Endothelial cell of umbilical vein (primary cell): ENCODE measurements around the gene DBNL. TPM values are rescaled to one million over a fixed set of nuclear protein-coding genes. Genes with fewer than 3 reads are reported as not detected.

Experiments used
- BruUV-seq: library from RNA; stranded (reverse); fragments of 400-500 nt; replicated peaks from 2 replicates; lab custom pipeline; 2021; lab: Mats Ljungman, UMichigan
- CTCF ChIA-PET: fragments of 300-600, 350-600 bp; sonication (Branson Sonifier 250); formaldehyde crosslinking; loops from one replicate; lab custom pipeline; 2021; ENCODE audit warnings: antibody characterized with exemption, inconsistent platforms; lab: Charles Lee
- POLR2A ChIA-PET: fragments of 300-600, 350-600 bp; sonication (Branson Sonifier 250); formaldehyde crosslinking; loops from one replicate; lab custom pipeline; 2021; ENCODE audit warnings: antibody characterized with exemption, inconsistent platforms; lab: Charles Lee
- DNase-seq: peaks from one replicate; pipeline ENCODE4 v3.0.0-alpha.2; 2011; ENCODE audit warnings: low read depth, low spot score
- FAIRE-seq: peaks from 2 replicates; lab custom pipeline; 2011; peaks lifted over from hg19 to GRCh38; lab: Jason Lieb, UNC
- H2AFZ ChIP-seq: 2 replicates; pipeline ENCODE4 v1.6.0; 2012; ENCODE audit warnings: low read depth, low read length, control low read depth, inconsistent platforms
- H3K27ac ChIP-seq: 2 replicates; pipeline ENCODE4 v1.5.1; 2011; ENCODE audit warnings: low read depth, mild to moderate bottlenecking, control low read depth, low read length, moderate library complexity; ENCODE audit not compliant: insufficient read depth
- H3K27me3 ChIP-seq, 2 experiments: 2 replicates each; pipeline versions ENCODE4 v1.6.0 to v1.6.1; 2011; ENCODE audit warnings: low read length in 2 of 2, mixed read lengths in 1 of 2; ENCODE audit not compliant: control insufficient read depth in 2 of 2, insufficient read depth in 2 of 2
- H3K36me3 ChIP-seq, 2 experiments: 2 replicates in 1 of 2; 3 replicates in 1 of 2; pipeline ENCODE4 v1.5.1; 2011; ENCODE audit warnings: low read length in 2 of 2, mild to moderate bottlenecking in 1 of 2, moderate library complexity in 1 of 2; ENCODE audit not compliant: control insufficient read depth in 2 of 2, insufficient read depth in 2 of 2; ENCODE audit errors: extremely low read depth in 1 of 2
- H3K4me1 ChIP-seq: 3 replicates; pipeline ENCODE4 v1.5.1; 2011; ENCODE audit warnings: mild to moderate bottlenecking, low read length; ENCODE audit not compliant: control insufficient read depth, insufficient read depth; ENCODE audit errors: extremely low read depth
- H3K4me2 ChIP-seq: 2 replicates; pipeline ENCODE4 v1.6.1; 2011; ENCODE audit warnings: low read length, control low read depth, mixed read lengths; ENCODE audit not compliant: insufficient read depth
- H3K4me3 ChIP-seq, 3 experiments: fragments of 200-600 bp in 1 of 3; sonication (generic), shearing (Covaris generic) in 1 of 3; replicated peaks in 1 of 3; 2 replicates each; pipeline ENCODE4 v1.5.1; 2011 to 2016; ENCODE audit warnings: control low read depth in 3 of 3, low read length in 3 of 3, mild to moderate bottlenecking in 2 of 3, inconsistent platforms in 1 of 3, low read depth in 1 of 3, moderate library complexity in 1 of 3; ENCODE audit not compliant: insufficient read depth in 1 of 3
- H3K79me2 ChIP-seq: 2 replicates; pipeline ENCODE4 v1.6.0; 2012; ENCODE audit warnings: low read length, inconsistent platforms; ENCODE audit not compliant: control insufficient read depth, insufficient read depth
- H3K9ac ChIP-seq: replicated peaks from 2 replicates; pipeline ENCODE3; 2011; ENCODE audit warnings: low read length, control low read depth; ENCODE audit not compliant: insufficient read depth; ENCODE audit errors: extremely low read depth
- H3K9me1 ChIP-seq: replicated peaks from 3 replicates; pipeline ENCODE4 v1.6.0; 2011; ENCODE audit warnings: mild to moderate bottlenecking, low read length; ENCODE audit not compliant: control insufficient read depth, insufficient read depth; ENCODE audit errors: extremely low read depth
- H3K9me3 ChIP-seq: replicated peaks from 2 replicates; pipeline ENCODE4 v1.5.1; 2012; ENCODE audit warnings: low read length, inconsistent platforms; ENCODE audit not compliant: control insufficient read depth, insufficient read depth
- H4K20me1 ChIP-seq: replicated peaks from 2 replicates; pipeline ENCODE3; 2011; ENCODE audit warnings: mild to moderate bottlenecking, low read length; ENCODE audit not compliant: control insufficient read depth, insufficient read depth; ENCODE audit errors: extremely low read depth
- EZH2 ChIP-seq: IDR thresholded peaks from 2 replicates; pipeline ENCODE4 v1.6.1; 2012; ENCODE audit warnings: borderline replicate concordance, low read depth, mild to moderate bottlenecking, moderate library complexity, low read length, inconsistent platforms; ENCODE audit not compliant: severe bottlenecking
- FOS ChIP-seq: IDR thresholded peaks from 2 replicates; pipeline ENCODE4 v1.6.1; 2011; ENCODE audit warnings: mild to moderate bottlenecking, low read length, moderate library complexity, borderline replicate concordance; ENCODE audit not compliant: insufficient read depth
- GATA2 ChIP-seq: IDR thresholded peaks from 2 replicates; pipeline ENCODE4 v1.7.0; 2011; ENCODE audit warnings: low read depth, mild to moderate bottlenecking, moderate library complexity, mixed read lengths, low read length; ENCODE audit not compliant: insufficient read length, insufficient read depth
- JUN ChIP-seq: IDR thresholded peaks from 2 replicates; pipeline ENCODE4 v1.6.1; 2011; ENCODE audit warnings: borderline replicate concordance, low read depth; ENCODE audit not compliant: insufficient read length, insufficient read depth
- MYC ChIP-seq: IDR thresholded peaks from one replicate; pipeline ENCODE4 v1.6.1; 2011; ENCODE audit warnings: mild to moderate bottlenecking, low read depth, low read length
- POLR2A ChIP-seq: IDR thresholded peaks from 2 replicates; pipeline ENCODE4 v1.6.1; 2012; ENCODE audit warnings: low read depth, mild to moderate bottlenecking, control low read depth, low read length
- POLR2AphosphoS5 ChIP-seq: IDR thresholded peaks from 2 replicates; pipeline ENCODE4 v1.6.1; 2012; ENCODE audit warnings: low read depth, mild to moderate bottlenecking, control low read depth, low read length, moderate library complexity; ENCODE audit not compliant: insufficient read depth
- dilution Hi-C: fragments of 300-500 bp; cut with MboI; formaldehyde crosslinking; loops from one replicate; pipeline ENCODE4 v1.15.0; 2019; ENCODE audit warnings: low sequenced_read_pairs; ENCODE audit not compliant: extremely low pct_ligation_motif_present
- intact Hi-C: fragments of 100-400 bp; cut with micrococcal nuclease; formaldehyde crosslinking; loops from one replicate; pipeline ENCODE4 v1.10.0; 2022
- polyA plus RNA-seq, 4 experiments: library from polyadenylated mRNA; depleted of rRNA in 3 of 4; stranded (reverse) in 3 of 4; unstranded in 1 of 4; fragments of >200 nt; gene quantifications; 2 replicates each; pipeline versions ENCODE4 v1.2.1 to v1.2.3, GENCODE V29; 2011 to 2012; ENCODE audit warnings: missing spikeins in 1 of 4
- total RNA-seq: library from RNA; stranded (reverse); gene quantifications from 2 replicates; pipeline ENCODE4 v1.2.3, GENCODE V29; 2021
- TF ChIP-seq, protein P1 (sequence below): IDR thresholded peaks from 2 replicates; pipeline ENCODE4 v1.6.1; 2011; ENCODE audit not compliant: insufficient read depth, insufficient read length
- TF ChIP-seq, protein P2 (sequence below), 2 donors: IDR thresholded peaks; 1 replicate in 1 of 2; 2 replicates in 1 of 2; pipeline ENCODE4 v1.5.1; 2011; ENCODE audit warnings: low read length in 2 of 2, mild to moderate bottlenecking in 2 of 2, moderate library complexity in 2 of 2, control low read depth in 1 of 2, inconsistent platforms in 1 of 2, low read depth in 1 of 2; ENCODE audit not compliant: insufficient read depth in 1 of 2; ENCODE audit errors: extremely low read depth in 1 of 2

Gene DBNL
- total and polyA plus RNA-seq, 2 donors (not counting 3 experiments of a cell fraction or from before 2014, with no cell fraction given): 94.0 to 123 TPM

DNA sequence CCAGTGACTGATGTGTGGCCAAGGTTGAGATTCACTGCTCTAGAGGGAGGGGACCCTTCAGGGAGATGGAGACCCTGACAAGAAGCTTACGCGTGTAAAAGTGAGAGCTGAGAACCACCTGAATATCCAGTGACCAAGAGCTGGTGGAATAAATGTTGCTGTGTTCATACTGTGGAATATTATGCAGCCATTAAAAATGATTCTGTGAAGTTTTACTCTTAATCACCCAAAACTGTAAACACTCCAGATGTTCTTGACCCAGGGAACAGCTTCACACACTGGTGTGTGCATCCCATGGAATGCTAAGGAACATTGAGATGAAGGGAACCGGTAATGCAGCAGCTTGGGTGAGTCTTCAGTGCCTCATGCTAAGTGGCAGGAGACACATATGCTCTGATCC is 42.1 kb downstream of the DBNL start:
- Histone ChIP-seq H3K4me1 (peaks cover 13% of the 10 kb centered on the region), H3K27me3 (no peaks in the 10 kb centered on the region), H3K9ac (no peak overlapping the region), H3K36me3 (no peaks in the 10 kb centered on the region), H4K20me1 (no peaks in the 10 kb centered on the region), H3K9me1 (no peaks in the 10 kb centered on the region), H3K9me3 (no peaks in the 10 kb centered on the region), H3K4me3 (no peak overlapping the region), H3K27ac (no peak overlapping the region), H3K79me2 (no peaks in the 10 kb centered on the region), H3K4me2 (no peak overlapping the region), H2AFZ (no peak overlapping the region)
- FAIRE-seq (no peak), DNase-seq (no peak)
- dilution Hi-C loops (no loop called here), intact Hi-C loops (no loop called here)
- TF ChIP-seq FOS (no peak), JUN (no peak), MYC (no peak), POLR2AphosphoS5 (no peak), EZH2 (no peak), POLR2A (no peak), GATA2 (no peak)
- TF ChIP-seq, protein P1, sequence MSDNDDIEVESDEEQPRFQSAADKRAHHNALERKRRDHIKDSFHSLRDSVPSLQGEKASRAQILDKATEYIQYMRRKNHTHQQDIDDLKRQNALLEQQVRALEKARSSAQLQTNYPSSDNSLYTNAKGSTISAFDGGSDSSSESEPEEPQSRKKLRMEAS: no peak
- TF ChIP-seq, protein P2, sequence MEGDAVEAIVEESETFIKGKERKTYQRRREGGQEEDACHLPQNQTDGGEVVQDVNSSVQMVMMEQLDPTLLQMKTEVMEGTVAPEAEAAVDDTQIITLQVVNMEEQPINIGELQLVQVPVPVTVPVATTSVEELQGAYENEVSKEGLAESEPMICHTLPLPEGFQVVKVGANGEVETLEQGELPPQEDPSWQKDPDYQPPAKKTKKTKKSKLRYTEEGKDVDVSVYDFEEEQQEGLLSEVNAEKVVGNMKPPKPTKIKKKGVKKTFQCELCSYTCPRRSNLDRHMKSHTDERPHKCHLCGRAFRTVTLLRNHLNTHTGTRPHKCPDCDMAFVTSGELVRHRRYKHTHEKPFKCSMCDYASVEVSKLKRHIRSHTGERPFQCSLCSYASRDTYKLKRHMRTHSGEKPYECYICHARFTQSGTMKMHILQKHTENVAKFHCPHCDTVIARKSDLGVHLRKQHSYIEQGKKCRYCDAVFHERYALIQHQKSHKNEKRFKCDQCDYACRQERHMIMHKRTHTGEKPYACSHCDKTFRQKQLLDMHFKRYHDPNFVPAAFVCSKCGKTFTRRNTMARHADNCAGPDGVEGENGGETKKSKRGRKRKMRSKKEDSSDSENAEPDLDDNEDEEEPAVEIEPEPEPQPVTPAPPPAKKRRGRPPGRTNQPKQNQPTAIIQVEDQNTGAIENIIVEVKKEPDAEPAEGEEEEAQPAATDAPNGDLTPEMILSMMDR (IDR thresholded peaks at IDR 0.05; ENCODE audit: extremely low read depth in 1 of 2, insufficient read depth in 1 of 2, low read depth in 1 of 2, low read length in 2 of 2): no peak
- BruUV-seq: no TSS peak
- ChIA-PET POLR2A (no interaction called here), CTCF (no interaction called here)
